Gastroesophageal sphincter (tissue), 4 donors: ENCODE data around the gene AP1S1. TPM values are rescaled to one million over a fixed set of nuclear protein-coding genes. Genes with fewer than 3 reads are reported as not detected.
A peak's percentile ranks its signal among the peaks of the same experiment; 100 is the strongest.

ENCODE experiments used
- ATAC-seq: fragments of 150-250 bp; one replicate; pipeline ENCODE4 v1.9.1; 2016; ENCODE audit warnings: mild to moderate bottlenecking, moderate library complexity
- H3K27ac ChIP-seq, 4 donors: fragments of 200-600 bp; sonication (generic) in 3 of 4; 1 replicate in 3 of 4; 2 replicates in 1 of 4; pipeline ENCODE4 v1.5.1; 2016 to 2019
- H3K27me3 ChIP-seq: fragments of 200-600 bp; sonication (generic); one replicate; pipeline ENCODE4 v1.5.1; 2019
- H3K36me3 ChIP-seq, 2 donors: fragments of 200-600 bp; sonication (generic); one replicate each; pipeline ENCODE4 v1.5.1; 2019; ENCODE audit warnings: control low read depth in 1 of 2
- H3K4me1 ChIP-seq, 3 donors: fragments of 200-600 bp; sonication (generic); 1 replicate in 2 of 3; 2 replicates in 1 of 3; pipeline ENCODE4 v1.5.1; 2016 to 2019; ENCODE audit warnings: control low read depth in 2 of 3
- H3K4me3 ChIP-seq, 2 donors: fragments of 200-600 bp; sonication (generic); one replicate each; pipeline ENCODE4 v1.5.1; 2019; ENCODE audit warnings: mild to moderate bottlenecking in 1 of 2, moderate library complexity in 1 of 2
- H3K9me3 ChIP-seq, 3 donors: fragments of 200-600 bp; sonication (generic); one replicate each; pipeline ENCODE4 v1.5.1; 2017 to 2019; ENCODE audit warnings: control low read depth in 2 of 3
- EP300 ChIP-seq: sonication (generic); formaldehyde crosslinking; IDR thresholded peaks from one replicate; pipeline ENCODE4 v1.6.1; 2017; ENCODE audit warnings: antibody characterized with exemption, mild to moderate bottlenecking
- POLR2A ChIP-seq, 2 donors: fragments of 450-650 bp; IDR thresholded peaks; one replicate each; pipeline ENCODE4 v1.6.1; 2017; ENCODE audit warnings: antibody characterized with exemption in 2 of 2, mild to moderate bottlenecking in 2 of 2, moderate library complexity in 1 of 2
- POLR2AphosphoS5 ChIP-seq: sonication (generic); formaldehyde crosslinking; IDR thresholded peaks from one replicate; pipeline ENCODE4 v1.6.1; 2017; ENCODE audit warnings: antibody characterized with exemption
- WGBS, 2 donors: methylation state at CpG; one replicate each; pipeline ENCODE4 v1.1.5; 2018; ENCODE audit warnings: low coverage in 1 of 2; 5-methylcytosine and 5-hydroxymethylcytosine counted together
- total RNA-seq, 4 donors: library from RNA; depleted of rRNA; stranded (reverse); fragments of >200 nt; gene quantifications; one replicate each; pipeline ENCODE4 v1.1.0, GENCODE V29; 2016
- TF ChIP-seq, protein P1 (sequence below), 4 experiments: fragments of 200-600 bp in 2 of 4; fragments of 450-650 bp in 2 of 4; sonication (generic) in 1 of 4; IDR thresholded peaks; one replicate each; pipeline ENCODE4 v1.5.1; 2017 to 2019; ENCODE audit warnings: antibody characterized with exemption in 4 of 4, mild to moderate bottlenecking in 2 of 4, moderate library complexity in 2 of 4

The AP1S1 gene
- total RNA-seq, 4 donors from 2014 or later, result 21.9 to 69.5 (median 34.3) TPM

DNA sequence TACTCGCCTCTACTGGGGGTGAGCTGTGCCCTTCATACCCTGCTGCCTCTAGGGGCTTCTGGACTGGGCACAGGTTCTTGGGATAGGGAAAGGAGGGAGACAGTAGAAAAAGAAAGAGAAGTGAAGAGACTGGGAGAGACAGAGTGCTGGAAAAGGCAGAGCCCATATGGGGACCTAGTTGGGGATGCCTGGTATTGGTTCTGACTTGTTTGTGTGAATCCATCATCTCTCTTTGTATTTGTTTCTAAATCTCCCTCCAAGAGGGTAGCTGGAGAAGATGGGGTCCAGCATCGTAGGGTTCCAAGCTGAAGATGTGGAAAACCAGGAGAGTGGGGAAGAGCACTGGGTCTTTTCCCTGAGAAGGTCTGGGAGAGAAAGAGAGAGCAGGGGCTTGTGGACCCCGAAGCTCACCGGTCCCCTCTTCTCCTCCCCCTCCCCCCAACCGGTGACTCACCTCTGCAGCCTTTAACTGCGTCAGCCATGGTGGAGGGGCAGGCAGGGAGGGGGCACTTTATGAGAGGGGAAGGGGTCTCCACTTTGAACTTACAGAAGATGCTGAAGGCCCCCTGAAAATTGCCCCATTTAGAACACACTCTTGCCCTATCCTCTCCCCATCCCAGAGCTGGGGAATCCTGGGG is 14.3 kb downstream of the AP1S1 start:
- WGBS, 2 donors, result 0% methylated on average over 2 to 3 of the region's 6 CpGs
- Histone ChIP-seq H3K9me3 (no peaks in the 10 kb centered on the region), H3K27ac (no peak overlapping the region), H3K27me3 (peaks cover 100% of the 10 kb centered on the region), H3K36me3 (no peaks in the 10 kb centered on the region), H3K4me1 (peaks cover 0 to 63% (median 37%) of the 10 kb centered on the region in 3 donors), H3K4me3 (no peak overlapping the region)
- no peak for TF ChIP-seq POLR2AphosphoS5
- TF ChIP-seq, protein P1, sequence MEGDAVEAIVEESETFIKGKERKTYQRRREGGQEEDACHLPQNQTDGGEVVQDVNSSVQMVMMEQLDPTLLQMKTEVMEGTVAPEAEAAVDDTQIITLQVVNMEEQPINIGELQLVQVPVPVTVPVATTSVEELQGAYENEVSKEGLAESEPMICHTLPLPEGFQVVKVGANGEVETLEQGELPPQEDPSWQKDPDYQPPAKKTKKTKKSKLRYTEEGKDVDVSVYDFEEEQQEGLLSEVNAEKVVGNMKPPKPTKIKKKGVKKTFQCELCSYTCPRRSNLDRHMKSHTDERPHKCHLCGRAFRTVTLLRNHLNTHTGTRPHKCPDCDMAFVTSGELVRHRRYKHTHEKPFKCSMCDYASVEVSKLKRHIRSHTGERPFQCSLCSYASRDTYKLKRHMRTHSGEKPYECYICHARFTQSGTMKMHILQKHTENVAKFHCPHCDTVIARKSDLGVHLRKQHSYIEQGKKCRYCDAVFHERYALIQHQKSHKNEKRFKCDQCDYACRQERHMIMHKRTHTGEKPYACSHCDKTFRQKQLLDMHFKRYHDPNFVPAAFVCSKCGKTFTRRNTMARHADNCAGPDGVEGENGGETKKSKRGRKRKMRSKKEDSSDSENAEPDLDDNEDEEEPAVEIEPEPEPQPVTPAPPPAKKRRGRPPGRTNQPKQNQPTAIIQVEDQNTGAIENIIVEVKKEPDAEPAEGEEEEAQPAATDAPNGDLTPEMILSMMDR (IDR thresholded peaks at IDR 0.05), result no peak
- TF ChIP-seq EP300, result no peak
- TF ChIP-seq POLR2A (IDR thresholded peaks at IDR 0.05), result no peak
- ATAC-seq, result no peak

DNA sequence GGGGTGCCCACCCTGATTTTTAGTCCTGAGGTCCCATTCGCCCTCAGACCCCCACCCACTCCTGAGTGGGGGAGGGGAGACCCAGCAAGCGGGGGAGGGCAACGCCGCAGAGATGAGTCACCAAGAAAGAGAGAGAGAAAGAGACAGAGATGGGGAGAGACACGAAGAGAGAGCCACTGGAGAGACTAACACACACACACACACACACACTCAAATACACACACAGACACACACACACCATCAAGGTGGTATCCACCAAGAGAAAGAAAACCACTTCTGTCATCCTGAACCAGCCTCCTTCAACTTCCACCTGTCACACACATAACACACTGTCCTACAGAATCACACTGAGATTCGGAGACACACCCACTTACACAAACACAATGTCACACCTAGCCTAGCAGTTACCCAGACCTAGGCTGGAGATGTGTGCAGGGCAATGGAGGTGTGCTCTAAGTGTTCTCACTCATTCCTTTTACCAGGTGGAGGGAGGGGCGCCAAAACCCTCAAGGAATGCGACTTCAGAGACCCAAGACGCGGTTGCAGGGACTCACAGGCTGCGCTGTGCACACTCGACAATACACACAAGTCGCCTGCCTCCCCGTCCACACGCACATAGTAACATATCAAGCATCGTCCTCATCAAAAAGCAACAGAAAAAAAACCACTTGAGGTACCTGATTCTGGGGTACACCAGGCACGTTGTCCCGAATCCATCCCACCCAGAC is 15.0 kb downstream of the AP1S1 start:
- WGBS, 2 donors, result 0 to 5% methylated on average over 1 to 3 of the region's 18 CpGs
- Histone ChIP-seq H3K4me3 (no peak overlapping the region), H3K36me3 (no peaks in the 10 kb centered on the region), H3K27ac (no peak overlapping the region), H3K9me3 (no peaks in the 10 kb centered on the region), H3K4me1 (peaks cover 0 to 61% (median 29%) of the 10 kb centered on the region in 3 donors), H3K27me3 (peaks cover 100% of the 10 kb centered on the region)
- no peak for ATAC-seq
- TF ChIP-seq EP300, result no peak
- no peak for TF ChIP-seq POLR2A (IDR thresholded peaks at IDR 0.05)
- TF ChIP-seq, protein P1 (IDR thresholded peaks at IDR 0.05), result no peak
- no peak for TF ChIP-seq POLR2AphosphoS5

DNA sequence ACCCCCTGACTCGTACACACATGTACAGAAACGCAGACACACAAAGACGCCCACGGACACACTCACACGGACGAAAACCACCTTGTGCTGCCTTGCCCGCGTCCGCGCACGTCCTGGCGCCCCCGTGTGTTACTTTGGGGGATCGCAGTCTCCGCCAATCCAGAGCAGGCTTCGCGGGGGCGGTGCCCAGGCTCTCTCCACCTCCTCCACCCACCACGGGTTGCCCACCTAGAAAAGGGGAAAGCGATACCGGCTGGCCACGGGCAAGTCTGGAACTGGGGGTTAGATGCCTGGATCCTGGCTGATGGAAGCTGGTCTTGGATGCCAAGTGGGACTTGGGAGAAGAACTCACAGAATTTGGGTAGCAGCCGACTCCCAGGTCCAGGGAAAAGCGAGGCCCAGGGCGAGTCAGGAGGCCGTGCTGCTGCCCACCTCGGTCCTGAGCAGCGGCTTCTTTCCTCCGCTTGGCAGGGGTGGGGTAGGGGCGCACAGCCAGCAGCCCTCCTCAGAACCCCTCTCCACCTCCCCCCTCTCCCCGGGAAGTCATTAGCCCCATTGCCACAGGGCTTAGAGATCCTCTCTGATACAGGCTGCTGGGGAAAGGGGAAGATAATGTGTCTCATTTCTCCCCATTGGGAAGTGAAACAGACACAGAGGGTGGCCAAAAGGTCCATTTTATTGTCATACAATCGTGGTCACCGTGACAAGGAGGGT is 15.7 kb downstream of the AP1S1 start:
- no peak for TF ChIP-seq POLR2AphosphoS5
- TF ChIP-seq, protein P1 (IDR thresholded peaks at IDR 0.05), result peak in 3 of 4 experiments; percentile 68 to 90 (median 74)
- Histone ChIP-seq H3K4me1 (peaks cover 0 to 54% (median 26%) of the 10 kb centered on the region in 3 donors), H3K27me3 (peaks cover 100% of the 10 kb centered on the region), H3K4me3 (no peak overlapping the region), H3K27ac (no peak overlapping the region), H3K36me3 (no peaks in the 10 kb centered on the region), H3K9me3 (no peaks in the 10 kb centered on the region)
- ATAC-seq, result peak; percentile 54
- WGBS, 2 donors, result 0 to 4% methylated on average over 2 to 5 of the region's 33 CpGs

DNA sequence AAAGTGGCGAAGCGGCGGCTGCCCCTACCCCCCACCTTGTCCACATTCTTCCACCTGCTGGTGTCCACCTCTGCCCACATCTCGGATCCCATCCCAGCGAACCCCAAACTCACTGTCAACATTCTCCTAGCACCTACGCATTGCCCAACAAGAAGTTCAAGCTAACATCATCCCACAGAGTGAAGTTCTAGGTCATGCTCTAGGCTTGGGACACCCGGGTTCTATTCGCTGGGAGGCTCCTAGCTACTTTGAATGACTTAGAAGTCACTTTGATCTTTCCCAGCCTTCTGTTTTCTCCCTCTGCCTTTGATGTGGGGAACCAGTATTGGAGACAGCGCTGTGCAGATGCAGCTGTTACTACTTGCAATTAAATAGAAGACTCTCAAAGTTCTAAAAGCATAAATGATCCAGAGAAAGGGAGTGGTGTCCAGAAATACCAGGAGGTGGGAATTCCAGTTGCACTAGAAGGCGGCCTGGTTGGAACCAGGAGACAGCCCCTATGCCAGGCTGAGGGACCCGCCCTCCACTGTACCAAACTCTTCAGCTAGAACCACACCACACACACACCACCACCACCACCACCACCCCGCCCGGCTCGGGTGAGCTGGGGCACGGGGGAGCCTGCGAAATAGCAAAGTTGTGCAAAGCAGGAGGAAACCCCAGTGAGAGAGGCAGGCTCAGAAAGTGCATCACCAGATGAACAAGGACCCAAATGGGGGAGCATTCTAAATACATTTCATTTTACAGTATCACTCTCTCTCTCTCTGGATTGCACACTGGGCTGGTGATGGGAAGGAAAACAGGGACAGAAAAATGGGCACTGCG is 16.6 kb downstream of the AP1S1 start:
- Histone ChIP-seq H3K27me3 (peaks cover 100% of the 10 kb centered on the region), H3K4me1 (peaks cover 0 to 46% (median 23%) of the 10 kb centered on the region in 3 donors), H3K27ac (no peak overlapping the region), H3K36me3 (no peaks in the 10 kb centered on the region), H3K4me3 (no peak overlapping the region), H3K9me3 (no peaks in the 10 kb centered on the region)
- TF ChIP-seq POLR2A (IDR thresholded peaks at IDR 0.05), result no peak
- TF ChIP-seq POLR2AphosphoS5, result no peak
- TF ChIP-seq, protein P1 (IDR thresholded peaks at IDR 0.05), result no peak
- no peak for TF ChIP-seq EP300
- 4% methylated on average over 12 to 13 of the region's 17 CpGs for WGBS, 2 donors
- no peak for ATAC-seq
